ENCODE data around the gene PRX.
A peak's percentile ranks its signal among the peaks of the same experiment; 100 is the strongest.

Gene PRX

DNA sequence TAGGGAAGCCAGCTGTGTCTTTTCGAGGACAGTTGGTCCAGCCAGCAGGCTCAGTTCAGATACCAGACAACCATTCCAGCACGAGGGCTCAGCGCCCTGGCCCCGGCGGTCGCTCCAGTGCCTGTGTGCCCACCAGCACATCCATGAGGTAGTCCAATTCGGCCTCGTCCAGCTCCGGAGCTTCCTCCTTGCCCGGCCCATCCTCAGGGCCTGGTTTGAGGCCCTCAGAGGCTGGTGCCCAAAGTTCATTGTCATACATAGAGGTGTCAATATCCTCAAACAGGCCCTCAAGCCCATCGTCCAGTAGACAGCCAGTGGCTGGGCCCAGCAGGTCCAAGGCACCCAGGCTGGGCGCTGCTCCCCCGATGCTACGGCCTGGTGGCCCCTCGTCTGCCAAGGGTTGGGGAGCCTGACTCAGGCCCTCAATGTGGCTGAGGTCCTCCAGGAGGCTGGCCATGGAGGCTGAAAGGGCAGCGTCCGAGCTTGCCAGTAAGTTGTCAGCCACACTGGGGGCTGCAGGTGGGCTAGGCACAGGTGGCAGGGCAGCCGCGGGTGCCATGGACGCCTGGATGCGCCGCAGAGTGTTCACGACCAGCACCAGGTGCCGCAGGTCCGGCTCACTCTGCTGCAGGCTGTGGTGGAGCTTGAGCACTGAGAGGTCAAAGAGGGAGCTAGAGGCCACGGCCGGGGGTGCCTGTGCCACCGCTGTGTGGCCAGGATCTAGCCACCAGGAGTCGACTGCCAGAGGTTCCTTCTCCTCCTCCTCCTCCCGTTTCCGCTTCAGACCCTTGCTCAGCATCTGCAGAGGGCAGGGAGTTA lies 9.8 kb upstream of the PRX start:
- TF ChIP-seq CTBP1 (IDR thresholded peaks at IDR 0.05; ENCODE audit: borderline replicate concordance) = no peak
- no peak for TF ChIP-seq L3MBTL2 (conservative IDR thresholded peaks at IDR 0.05)
- no peak for TF ChIP-seq ELF4 (IDR thresholded peaks at IDR 0.05)
- no peak for TF ChIP-seq SUZ12 (IDR thresholded peaks at IDR 0.05)
- no peak for TF ChIP-seq NFRKB (IDR thresholded peaks at IDR 0.05)
- no peak for TF ChIP-seq SP1 (IDR thresholded peaks at IDR 0.05)
- TF ChIP-seq FOXA1 (IDR thresholded peaks at IDR 0.05) = no peak
- TF ChIP-seq ARNT (IDR thresholded peaks at IDR 0.05) = no peak
- TF ChIP-seq ZNF384 (IDR thresholded peaks at IDR 0.05) = no peak
- no peak for TF ChIP-seq FOXM1 (IDR thresholded peaks at IDR 0.05; ENCODE audit: borderline replicate concordance)
- no peak for TF ChIP-seq TARDBP (IDR thresholded peaks at IDR 0.05)
- TF ChIP-seq LEF1 (IDR thresholded peaks at IDR 0.05; ENCODE audit: borderline replicate concordance) = no peak
- TF ChIP-seq BHLHE40 (IDR thresholded peaks at IDR 0.05; ENCODE audit: borderline replicate concordance) = no peak
- ChIA-PET POLR2A (interaction anchor here (1.1 to 2.3 kb wide), 2 partner anchors 11 to 21 kb away, joined by 4 to 14 read pairs; partner anchors contain the start of gene SERTAD3), CTCF (interaction anchor here (1.6 kb wide), 1 partner anchor 65 kb away, joined by 3 read pairs; no protein-coding TSS in a partner anchor)
- no peak for DNase-seq (ENCODE audit: extremely low spot score)

DNA sequence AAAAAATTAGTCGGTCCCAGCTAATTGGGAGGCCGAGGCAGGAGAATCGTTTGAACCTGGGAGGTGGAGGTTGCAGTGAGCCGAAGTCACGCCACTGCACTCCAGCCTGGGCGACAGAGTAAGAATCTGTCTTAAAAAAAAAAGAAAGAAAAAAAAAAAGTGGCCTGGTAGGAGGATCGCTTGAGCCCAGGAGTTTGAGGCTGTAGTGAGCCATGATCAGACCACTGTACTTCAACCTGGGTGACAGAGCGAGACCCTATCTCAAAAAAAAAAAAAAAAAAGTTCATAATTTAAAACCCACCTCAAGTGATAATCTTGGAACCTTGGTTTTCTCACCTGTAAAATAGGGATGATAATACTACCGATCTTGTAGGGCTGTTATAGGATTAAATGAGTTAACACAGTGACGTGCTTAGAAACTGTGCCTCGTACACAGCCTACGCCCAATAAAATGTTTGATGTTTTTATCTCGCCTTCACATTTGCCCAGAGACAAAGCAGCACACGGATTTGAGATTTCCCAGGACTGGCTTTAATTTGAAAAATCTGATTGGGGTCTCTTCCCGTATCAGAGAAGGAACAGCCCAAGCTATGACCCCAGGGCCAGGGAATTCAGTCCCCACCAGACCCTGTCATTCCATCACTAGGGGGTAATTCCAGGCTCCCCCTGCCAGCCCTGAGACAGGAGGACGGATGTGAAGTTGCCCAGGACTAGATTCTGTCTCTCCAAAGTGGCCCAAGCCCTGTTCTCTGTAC lies 9.0 kb upstream of the PRX start:
- POLR2A ChIA-PET = interaction anchor here (1.1 to 2.3 kb wide), 4 partner anchors 12 to 21 kb away, joined by 4 to 57 read pairs (median 16); partner anchors contain the start of gene SERTAD3
- CTCF ChIA-PET = interaction anchor here (1.6 kb wide), 1 partner anchor 66 kb away, joined by 3 read pairs; no protein-coding TSS in a partner anchor
- DNase-seq (ENCODE audit: extremely low spot score) = no peak
- peak; percentile 53; the same call in 1 of the 2 replicates for TF ChIP-seq ZNF384 (IDR thresholded peaks at IDR 0.05)
- no peak for TF ChIP-seq SUZ12 (IDR thresholded peaks at IDR 0.05)

- peak; percentile 77 for DNase-seq (ENCODE audit: extremely low spot score)
- POLR2A ChIA-PET = interaction anchor here (0.6 to 2.0 kb wide), 15 partner anchors 10 to 238 kb away, joined by 3 to 57 read pairs (median 6); partner anchors contain the start of genes BLVRB, C19orf47, MAP3K10 and PLD3
- CTCF ChIA-PET = interaction anchor here (0.7 to 2.0 kb wide), 6 partner anchors 10 to 67 kb away, joined by 3 to 6 read pairs (median 4); no protein-coding TSS in a partner anchor
- 0 out of 2 replicates have a peak, but pooled peaks have one; percentile 6 for TF ChIP-seq PKNOX1 (IDR thresholded peaks at IDR 0.05)
- peak; percentile 20 for TF ChIP-seq L3MBTL2 (conservative IDR thresholded peaks at IDR 0.05)
- no peak for TF ChIP-seq ARNT (IDR thresholded peaks at IDR 0.05)
These were observed 7.9 kb upstream of the PRX start for GRCh38 chr19:40420766-40421765.

- CTCF ChIA-PET = interaction anchor here (0.7 to 2.0 kb wide), 5 partner anchors 9 to 25 kb away, joined by 3 to 6 read pairs (median 4); no protein-coding TSS in a partner anchor
- no peak for DNase-seq (ENCODE audit: extremely low spot score)
- POLR2A ChIA-PET = interaction anchor here (0.6 to 2.0 kb wide), 15 partner anchors 9 to 238 kb away, joined by 3 to 57 read pairs (median 6); partner anchors contain the start of genes BLVRB, C19orf47, MAP3K10 and PLD3
- TF ChIP-seq NFRKB (IDR thresholded peaks at IDR 0.05) = no peak
- TF ChIP-seq SUZ12 (IDR thresholded peaks at IDR 0.05) = no peak
- TF ChIP-seq PKNOX1 (IDR thresholded peaks at IDR 0.05) = no peak
- no peak for TF ChIP-seq CTBP1 (IDR thresholded peaks at IDR 0.05; ENCODE audit: borderline replicate concordance)
- TF ChIP-seq FOXK2 (IDR thresholded peaks at IDR 0.05) = no peak
- TF ChIP-seq ARNT (IDR thresholded peaks at IDR 0.05) = no peak
- TF ChIP-seq BHLHE40 (IDR thresholded peaks at IDR 0.05; ENCODE audit: borderline replicate concordance) = no peak
- TF ChIP-seq ZNF384 (IDR thresholded peaks at IDR 0.05) = no peak
- TF ChIP-seq L3MBTL2 (conservative IDR thresholded peaks at IDR 0.05) = no peak
- no peak for TF ChIP-seq HDGF (IDR thresholded peaks at IDR 0.05; ENCODE audit: borderline replicate concordance)
- TF ChIP-seq FOXM1 (IDR thresholded peaks at IDR 0.05; ENCODE audit: borderline replicate concordance) = no peak
- TF ChIP-seq FOXA1 (IDR thresholded peaks at IDR 0.05) = no peak
- TF ChIP-seq SP1 (IDR thresholded peaks at IDR 0.05) = no peak
- TF ChIP-seq ELF4 (IDR thresholded peaks at IDR 0.05) = no peak
- TF ChIP-seq LEF1 (IDR thresholded peaks at IDR 0.05; ENCODE audit: borderline replicate concordance) = no peak
- TF ChIP-seq TARDBP (IDR thresholded peaks at IDR 0.05) = no peak
These were observed 7.2 kb upstream of the PRX start for GRCh38 chr19:40420451-40420765.

GRCh38 chr19:40419780-40420179 lies 6.6 kb upstream of the PRX start:
- TF ChIP-seq ARNT (IDR thresholded peaks at IDR 0.05) (no peak), FOXK2 (IDR thresholded peaks at IDR 0.05) (no peak), SUZ12 (IDR thresholded peaks at IDR 0.05) (no peak), PKNOX1 (IDR thresholded peaks at IDR 0.05) (no peak), HDGF (IDR thresholded peaks at IDR 0.05; ENCODE audit: borderline replicate concordance) (no peak), FOXM1 (IDR thresholded peaks at IDR 0.05; ENCODE audit: borderline replicate concordance) (no peak), TARDBP (IDR thresholded peaks at IDR 0.05) (no peak), NFRKB (IDR thresholded peaks at IDR 0.05) (no peak), ZNF384 (IDR thresholded peaks at IDR 0.05) (no peak), L3MBTL2 (conservative IDR thresholded peaks at IDR 0.05) (no peak), LEF1 (IDR thresholded peaks at IDR 0.05; ENCODE audit: borderline replicate concordance) (no peak), SP1 (IDR thresholded peaks at IDR 0.05) (no peak), FOXA1 (IDR thresholded peaks at IDR 0.05) (no peak), ELF4 (IDR thresholded peaks at IDR 0.05) (no peak), CTBP1 (IDR thresholded peaks at IDR 0.05; ENCODE audit: borderline replicate concordance) (no peak), BHLHE40 (IDR thresholded peaks at IDR 0.05; ENCODE audit: borderline replicate concordance) (no peak)
- POLR2A ChIA-PET = interaction anchor here (1.1 to 2.0 kb wide), 5 partner anchors 8 to 23 kb away, joined by 3 to 57 read pairs (median 17); partner anchors contain the start of gene SERTAD3
- CTCF ChIA-PET = interaction anchor here (2.0 kb wide), 1 partner anchor 9 kb away, joined by 6 read pairs; no protein-coding TSS in a partner anchor
- no peak for DNase-seq (ENCODE audit: extremely low spot score)

All from HEK293T (cell line).